HG02970 (cell line): Measurements from ENCODE around the gene PRKAG2.

Experiments
- ATAC-seq: cut with Tn5 transposase; IDR thresholded peaks from one replicate; pipeline ENCODE4 v1.9.1; 2021; ENCODE audit warnings: mild to moderate bottlenecking, moderate library complexity, moderate number of reproducible peaks; ENCODE audit not compliant: unreplicated experiment, low FRiP score

The PRKAG2 gene

DNA sequence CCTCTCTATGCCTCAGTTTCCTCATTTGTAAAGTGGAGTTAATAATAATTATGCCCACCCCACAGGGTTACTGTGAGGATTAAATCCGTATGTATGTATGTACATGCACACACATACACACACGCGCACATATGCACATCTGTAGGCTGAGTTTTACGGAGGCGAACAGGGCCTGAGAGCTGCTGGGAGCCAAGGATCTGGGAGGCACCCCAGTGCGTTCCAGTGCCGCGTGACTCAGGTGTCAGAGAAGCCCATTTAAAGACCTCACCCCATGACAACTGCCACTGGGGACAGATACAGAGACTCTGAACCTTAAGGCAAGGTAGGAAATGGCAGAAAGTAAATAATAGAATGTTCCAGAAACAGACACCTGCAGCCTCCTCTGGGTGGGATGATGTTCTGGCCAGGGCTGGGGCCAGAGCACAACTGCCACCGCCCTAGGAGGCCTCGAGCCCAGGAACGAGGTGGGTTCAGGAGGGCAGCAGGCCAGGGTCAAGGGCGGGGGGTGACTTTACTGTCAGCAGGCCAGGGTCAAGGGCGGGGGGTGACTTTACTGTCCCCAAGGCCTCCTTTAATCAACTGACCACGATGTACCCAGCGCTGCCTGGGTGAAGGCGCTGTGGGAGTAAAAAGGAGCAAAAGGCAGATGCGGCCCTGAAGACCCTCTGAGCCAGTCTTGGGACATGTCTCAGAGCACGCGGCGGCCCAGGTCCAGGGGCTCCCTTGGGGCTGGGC is 54.9 kb downstream of the PRKAG2 start:
- no peak for ATAC-seq

GRCh38 chr7:151821226-151821625 is 55.7 kb downstream of the PRKAG2 start:
- ATAC-seq, result no peak

- no peak for ATAC-seq
Measured at GRCh38 chr7:151820491-151821105, 56.3 kb downstream of the PRKAG2 start.

GRCh38 chr7:151819866-151820265 is 57.0 kb downstream of the PRKAG2 start:
- no peak for ATAC-seq

DNA sequence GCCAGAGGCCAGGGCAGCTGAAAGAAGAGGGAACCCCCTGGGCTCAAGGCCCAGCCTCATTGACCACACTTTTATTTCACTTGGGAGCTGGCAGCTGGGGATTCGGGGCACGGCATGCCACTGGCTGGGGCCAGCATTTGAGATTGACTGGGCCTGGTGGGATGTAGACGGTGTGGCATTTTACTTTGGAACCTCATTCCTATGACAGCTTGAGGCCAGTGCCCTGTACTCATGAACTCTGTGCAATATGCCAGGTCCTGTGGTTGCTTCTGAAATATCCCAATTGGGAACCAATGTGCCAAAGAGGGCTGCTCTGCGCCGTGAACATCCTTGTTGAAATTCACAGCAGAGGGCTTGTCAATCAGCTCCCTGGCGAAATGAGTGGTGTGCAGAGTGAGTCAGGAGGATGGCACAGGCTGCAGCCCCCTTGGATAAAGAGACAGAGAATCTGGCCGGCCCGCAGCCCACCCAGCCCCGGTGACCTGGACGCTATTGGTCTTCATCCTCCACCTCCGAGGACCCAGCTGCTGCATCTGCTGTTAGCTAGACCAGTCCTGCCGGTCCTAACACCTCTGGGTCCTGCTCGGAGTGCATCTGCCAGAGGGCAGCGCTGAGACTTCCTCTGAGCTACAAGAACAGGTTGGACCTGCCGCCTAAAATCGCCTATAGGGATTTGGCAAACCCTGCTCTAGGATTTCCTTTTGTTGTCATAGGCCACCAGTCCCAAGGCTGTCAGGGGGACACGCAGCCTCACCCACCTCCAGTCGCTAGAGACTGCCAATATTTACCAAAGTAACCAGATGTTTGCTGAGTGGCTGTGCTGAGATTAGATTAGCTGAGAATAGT is 58.0 kb downstream of the PRKAG2 start:
- ATAC-seq, result no peak

- ATAC-seq, result no peak
Measured at GRCh38 chr7:151817981-151818673, 58.8 kb downstream of the PRKAG2 start.

GRCh38 chr7:151817315-151817690 is 59.6 kb downstream of the PRKAG2 start:
- no peak for ATAC-seq

- no peak for ATAC-seq
Measured at GRCh38 chr7:151816562-151817314, 60.2 kb downstream of the PRKAG2 start.

DNA sequence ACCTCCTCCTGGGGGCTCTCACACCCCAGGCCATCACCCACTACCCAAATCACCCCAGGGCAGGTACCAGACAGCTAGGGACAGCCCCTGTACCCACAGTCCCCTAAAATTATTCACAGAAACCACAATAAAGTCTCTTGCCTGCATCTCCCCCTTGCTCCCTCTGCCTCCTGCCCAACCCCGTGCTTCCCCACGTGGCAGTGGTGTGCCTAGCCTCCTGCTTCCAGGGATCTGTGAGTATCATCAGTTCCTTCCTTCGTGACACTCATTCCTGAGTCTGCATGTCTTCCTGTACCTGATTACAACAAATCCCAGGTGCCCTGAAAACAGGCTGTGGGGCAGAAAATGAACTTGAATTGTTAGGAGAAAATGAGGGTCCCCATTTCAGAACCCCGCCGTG is 61.5 kb downstream of the PRKAG2 start:
- no peak for ATAC-seq

- no peak for ATAC-seq
Measured at GRCh38 chr7:151814400-151815009, 62.4 kb downstream of the PRKAG2 start.

DNA sequence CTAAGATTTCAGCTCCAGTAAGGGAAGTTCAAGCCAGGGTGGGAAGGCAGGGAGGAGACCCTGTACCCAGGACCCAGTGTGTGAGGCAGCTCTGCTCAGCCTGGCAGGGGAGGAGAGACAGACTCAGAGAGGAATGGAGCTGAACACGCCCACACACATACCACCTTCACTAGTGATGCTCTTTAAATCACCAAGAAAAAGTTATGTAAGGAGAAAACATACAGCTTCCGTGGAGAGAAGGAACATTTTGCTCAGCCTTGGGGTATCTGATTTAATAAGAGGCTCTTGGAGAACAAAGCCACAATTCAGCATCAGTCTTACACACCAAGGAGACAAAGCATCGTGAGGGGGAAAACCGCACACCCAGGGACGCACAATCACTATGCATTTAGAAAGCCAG is 62.9 kb downstream of the PRKAG2 start:
- no peak for ATAC-seq

GRCh38 chr7:151813445-151813844 is 63.5 kb downstream of the PRKAG2 start:
- no peak for ATAC-seq

GRCh38 chr7:151812967-151813366 is 63.9 kb downstream of the PRKAG2 start:
- no peak for ATAC-seq

GRCh38 chr7:151810441-151811232 is 66.3 kb downstream of the PRKAG2 start:
- no peak for ATAC-seq

DNA sequence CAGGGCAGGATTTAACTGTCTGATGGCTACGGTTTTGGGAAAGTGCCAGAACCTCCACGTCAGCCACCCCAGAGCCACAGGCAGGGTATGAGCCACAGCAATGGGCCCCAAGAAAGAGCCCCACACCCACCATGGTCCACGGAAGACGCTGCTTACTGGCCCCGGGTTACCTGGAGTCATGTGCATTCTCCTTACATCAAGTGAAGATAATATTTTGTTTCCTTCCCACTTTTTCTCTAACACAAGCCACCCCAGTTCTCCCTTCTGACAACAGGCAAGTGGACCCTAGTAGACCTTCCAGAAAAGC is 67.1 kb downstream of the PRKAG2 start:
- ATAC-seq, result no peak

DNA sequence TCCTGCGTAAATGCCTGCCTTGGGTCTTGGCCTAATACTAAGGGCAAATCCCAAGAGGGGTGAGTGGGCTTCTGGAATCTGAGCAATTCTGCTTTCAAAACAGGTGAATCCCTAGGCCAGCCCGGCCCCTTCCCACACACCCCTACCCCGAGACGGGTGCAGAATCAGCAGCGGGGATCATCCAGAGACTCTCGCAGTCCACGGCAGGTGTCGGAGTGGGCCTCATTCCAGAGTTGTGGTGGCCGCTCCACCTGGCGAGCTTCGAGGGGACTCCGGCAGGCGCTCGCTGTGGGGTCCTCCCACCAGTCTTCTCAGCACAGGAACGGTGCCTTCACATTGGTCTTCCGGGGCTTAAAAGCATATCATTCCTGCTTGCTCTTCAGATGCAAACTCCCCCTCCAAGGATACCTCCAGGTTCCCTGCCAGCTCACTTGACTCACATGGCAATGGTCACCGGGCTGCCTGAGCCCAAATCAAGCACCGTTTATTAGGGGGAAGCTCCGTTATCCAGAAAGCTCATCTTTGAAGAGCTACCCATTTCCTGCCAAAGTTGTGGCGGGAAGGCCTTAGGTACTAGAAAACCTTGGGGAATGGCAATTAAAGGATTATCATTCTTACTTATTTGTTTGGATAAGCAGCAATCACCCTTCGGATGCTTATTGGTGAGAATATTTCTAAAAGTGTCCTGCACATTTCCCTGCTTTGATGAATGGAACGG is 67.6 kb downstream of the PRKAG2 start:
- ATAC-seq, result no peak

- no peak for ATAC-seq
Measured at GRCh38 chr7:151808400-151809145, 68.3 kb downstream of the PRKAG2 start.

DNA sequence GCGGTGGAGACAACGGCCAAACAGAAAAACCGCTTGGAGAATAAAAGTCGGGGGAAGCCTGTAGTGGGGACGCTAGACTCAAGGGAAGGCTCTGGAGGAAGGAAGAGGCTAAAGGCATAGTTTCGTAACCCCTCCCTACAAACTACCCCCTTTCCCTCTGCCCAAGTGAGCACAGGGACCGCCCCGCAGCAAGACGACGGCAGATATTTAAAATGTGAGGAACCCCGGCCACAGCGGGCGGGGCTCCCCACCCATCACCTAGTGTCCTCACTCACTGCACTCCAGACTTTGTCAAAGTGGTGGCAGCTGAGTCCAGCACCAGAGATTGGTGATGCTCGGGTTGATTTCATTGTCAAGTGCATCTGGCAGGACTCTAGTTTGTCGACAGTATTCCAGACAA is 69.1 kb downstream of the PRKAG2 start:
- no peak for ATAC-seq
